ENCODE data around the gene GRID2. TPM values are rescaled to one million over a fixed set of nuclear protein-coding genes. Genes with fewer than 3 reads are reported as not detected.

GRID2 gene
- total and polyA plus RNA-seq, 2 of the 13 experiments (the other 11 are each of a cell fraction or from before 2014, with no cell fraction given): not detected

DNA sequence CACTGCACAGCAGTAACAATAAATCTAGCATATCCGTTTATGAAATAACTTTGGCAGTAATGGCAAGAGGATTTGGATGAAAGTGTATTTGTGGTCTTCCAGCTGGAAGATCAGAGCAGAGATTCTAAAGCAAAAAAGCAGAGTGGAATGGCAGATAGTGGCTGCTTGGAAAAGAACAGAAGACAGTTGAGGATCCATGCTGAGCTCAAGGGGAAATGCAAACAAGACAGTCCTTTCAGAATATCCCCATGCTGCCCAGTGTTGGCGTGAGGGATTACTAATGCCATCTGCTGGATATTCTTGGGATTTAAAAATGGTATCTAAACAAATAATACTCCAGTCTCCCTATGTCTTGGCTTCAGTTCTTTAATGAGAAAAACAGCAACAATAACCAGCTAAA, 895.7 kb downstream of the GRID2 start:
- H3K27me3 ChIP-seq (ENCODE audit: control insufficient read depth in 1 of 2, insufficient read depth in 2 of 2, low read length in 2 of 2): no peaks in the 10 kb centered on the region
- peak; percentile 41 for DNase-seq (ENCODE audit: low spot score)
- H3K27ac ChIP-seq (ENCODE audit: extremely low read length, insufficient read depth, low read length): no peak overlapping the region
- no peaks in the 10 kb centered on the region for H3K79me2 ChIP-seq (ENCODE audit: insufficient read depth, low read length)
- H3K4me2 ChIP-seq (ENCODE audit: low read depth, low read length): no peak overlapping the region
- BruUV-seq (replicated peaks): no TSS peak
- no peak overlapping the region for H3K9ac ChIP-seq (ENCODE audit: insufficient read depth, low read depth, low read length)
- 0% methylated on average over 2 of the region's 2 CpGs for whole genome bisulfite sequencing (ENCODE audit: low lambda C conversion rate)
- ChIA-PET CTCF (ENCODE audit: low intra/inter-chr PET ratio, low total read pairs) (no interaction called here), POLR2A (no interaction called here)
- H3K9me3 ChIP-seq (ENCODE audit: low read length): no peaks in the 10 kb centered on the region
- peak; percentile 90 for ATAC-seq
- H2AFZ ChIP-seq (ENCODE audit: low read length): no peak overlapping the region
- H3K4me3 ChIP-seq (replicated peaks in 1 of 3; ENCODE audit: insufficient read depth in 1 of 3, low read depth in 2 of 3, low read length in 3 of 3): no peak overlapping the region
- H3K36me3 ChIP-seq (replicated peaks in 1 of 2; ENCODE audit: control insufficient read depth in 1 of 2, insufficient read depth in 2 of 2, low read length in 2 of 2): no peaks in the 10 kb centered on the region
- FAIRE-seq: peak; percentile 26
- intact Hi-C loops (cut with micrococcal nuclease; ENCODE audit: unreplicated experiment) (no loop called here), in situ Hi-C loops (cut with HindIII; ENCODE audit: extremely low pct_ligation_motif_present, low pct_unique_long_range_greater_than_20kb) (no loop called here)
- H3K4me1 ChIP-seq (ENCODE audit: insufficient read depth, low read length): no peaks in the 10 kb centered on the region
- H4K20me1 ChIP-seq (ENCODE audit: insufficient read depth, low read length): no peaks in the 10 kb centered on the region
- TF ChIP-seq, protein P1, sequence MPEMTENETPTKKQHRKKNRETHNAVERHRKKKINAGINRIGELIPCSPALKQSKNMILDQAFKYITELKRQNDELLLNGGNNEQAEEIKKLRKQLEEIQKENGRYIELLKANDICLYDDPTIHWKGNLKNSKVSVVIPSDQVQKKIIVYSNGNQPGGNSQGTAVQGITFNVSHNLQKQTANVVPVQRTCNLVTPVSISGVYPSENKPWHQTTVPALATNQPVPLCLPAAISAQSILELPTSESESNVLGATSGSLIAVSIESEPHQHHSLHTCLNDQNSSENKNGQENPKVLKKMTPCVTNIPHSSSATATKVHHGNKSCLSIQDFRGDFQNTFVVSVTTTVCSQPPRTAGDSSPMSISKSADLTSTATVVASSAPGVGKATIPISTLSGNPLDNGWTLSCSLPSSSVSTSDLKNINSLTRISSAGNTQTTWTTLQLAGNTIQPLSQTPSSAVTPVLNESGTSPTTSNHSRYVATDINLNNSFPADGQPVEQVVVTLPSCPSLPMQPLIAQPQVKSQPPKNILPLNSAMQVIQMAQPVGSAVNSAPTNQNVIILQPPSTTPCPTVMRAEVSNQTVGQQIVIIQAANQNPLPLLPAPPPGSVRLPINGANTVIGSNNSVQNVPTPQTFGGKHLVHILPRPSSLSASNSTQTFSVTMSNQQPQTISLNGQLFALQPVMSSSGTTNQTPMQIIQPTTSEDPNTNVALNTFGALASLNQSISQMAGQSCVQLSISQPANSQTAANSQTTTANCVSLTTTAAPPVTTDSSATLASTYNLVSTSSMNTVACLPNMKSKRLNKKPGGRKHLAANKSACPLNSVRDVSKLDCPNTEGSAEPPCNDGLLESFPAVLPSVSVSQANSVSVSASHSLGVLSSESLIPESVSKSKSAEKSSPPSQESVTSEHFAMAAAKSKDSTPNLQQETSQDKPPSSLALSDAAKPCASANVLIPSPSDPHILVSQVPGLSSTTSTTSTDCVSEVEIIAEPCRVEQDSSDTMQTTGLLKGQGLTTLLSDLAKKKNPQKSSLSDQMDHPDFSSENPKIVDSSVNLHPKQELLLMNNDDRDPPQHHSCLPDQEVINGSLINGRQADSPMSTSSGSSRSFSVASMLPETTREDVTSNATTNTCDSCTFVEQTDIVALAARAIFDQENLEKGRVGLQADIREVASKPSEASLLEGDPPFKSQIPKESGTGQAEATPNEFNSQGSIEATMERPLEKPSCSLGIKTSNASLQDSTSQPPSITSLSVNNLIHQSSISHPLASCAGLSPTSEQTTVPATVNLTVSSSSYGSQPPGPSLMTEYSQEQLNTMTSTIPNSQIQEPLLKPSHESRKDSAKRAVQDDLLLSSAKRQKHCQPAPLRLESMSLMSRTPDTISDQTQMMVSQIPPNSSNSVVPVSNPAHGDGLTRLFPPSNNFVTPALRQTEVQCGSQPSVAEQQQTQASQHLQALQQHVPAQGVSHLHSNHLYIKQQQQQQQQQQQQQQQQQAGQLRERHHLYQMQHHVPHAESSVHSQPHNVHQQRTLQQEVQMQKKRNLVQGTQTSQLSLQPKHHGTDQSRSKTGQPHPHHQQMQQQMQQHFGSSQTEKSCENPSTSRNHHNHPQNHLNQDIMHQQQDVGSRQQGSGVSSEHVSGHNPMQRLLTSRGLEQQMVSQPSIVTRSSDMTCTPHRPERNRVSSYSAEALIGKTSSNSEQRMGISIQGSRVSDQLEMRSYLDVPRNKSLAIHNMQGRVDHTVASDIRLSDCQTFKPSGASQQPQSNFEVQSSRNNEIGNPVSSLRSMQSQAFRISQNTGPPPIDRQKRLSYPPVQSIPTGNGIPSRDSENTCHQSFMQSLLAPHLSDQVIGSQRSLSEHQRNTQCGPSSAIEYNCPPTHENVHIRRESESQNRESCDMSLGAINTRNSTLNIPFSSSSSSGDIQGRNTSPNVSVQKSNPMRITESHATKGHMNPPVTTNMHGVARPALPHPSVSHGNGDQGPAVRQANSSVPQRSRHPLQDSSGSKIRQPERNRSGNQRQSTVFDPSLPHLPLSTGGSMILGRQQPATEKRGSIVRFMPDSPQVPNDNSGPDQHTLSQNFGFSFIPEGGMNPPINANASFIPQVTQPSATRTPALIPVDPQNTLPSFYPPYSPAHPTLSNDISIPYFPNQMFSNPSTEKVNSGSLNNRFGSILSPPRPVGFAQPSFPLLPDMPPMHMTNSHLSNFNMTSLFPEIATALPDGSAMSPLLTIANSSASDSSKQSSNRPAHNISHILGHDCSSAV (CRISPR knock-in tag; IDR thresholded peaks at IDR 0.05; ENCODE audit: borderline replicate concordance): no peak
- TF ChIP-seq ZNF180 (CRISPR knock-in tag; IDR thresholded peaks at IDR 0.05; ENCODE audit: borderline replicate concordance, low read depth): no peak
- TF ChIP-seq, protein P2, sequence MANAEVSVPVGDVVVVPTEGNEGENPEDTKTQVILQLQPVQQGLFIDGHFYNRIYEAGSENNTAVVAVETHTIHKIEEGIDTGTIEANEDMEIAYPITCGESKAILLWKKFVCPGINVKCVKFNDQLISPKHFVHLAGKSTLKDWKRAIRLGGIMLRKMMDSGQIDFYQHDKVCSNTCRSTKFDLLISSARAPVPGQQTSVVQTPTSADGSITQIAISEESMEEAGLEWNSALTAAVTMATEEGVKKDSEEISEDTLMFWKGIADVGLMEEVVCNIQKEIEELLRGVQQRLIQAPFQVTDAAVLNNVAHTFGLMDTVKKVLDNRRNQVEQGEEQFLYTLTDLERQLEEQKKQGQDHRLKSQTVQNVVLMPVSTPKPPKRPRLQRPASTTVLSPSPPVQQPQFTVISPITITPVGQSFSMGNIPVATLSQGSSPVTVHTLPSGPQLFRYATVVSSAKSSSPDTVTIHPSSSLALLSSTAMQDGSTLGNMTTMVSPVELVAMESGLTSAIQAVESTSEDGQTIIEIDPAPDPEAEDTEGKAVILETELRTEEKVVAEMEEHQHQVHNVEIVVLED (CRISPR knock-in tag; IDR thresholded peaks at IDR 0.05; ENCODE audit: borderline replicate concordance): no peak
- no peak for TF ChIP-seq RAD51 (IDR thresholded peaks at IDR 0.05; ENCODE audit: borderline replicate concordance)
- TF ChIP-seq KAT7 (CRISPR knock-in tag; IDR thresholded peaks at IDR 0.05; ENCODE audit: borderline replicate concordance): no peak
- TF ChIP-seq ZNF343 (CRISPR knock-in tag; IDR thresholded peaks at IDR 0.05): no peak
- TF ChIP-seq ZNF839 (CRISPR knock-in tag; IDR thresholded peaks at IDR 0.05; ENCODE audit: borderline replicate concordance): no peak
- TF ChIP-seq ZNF557 (CRISPR knock-in tag; IDR thresholded peaks at IDR 0.05): no peak
- no peak for TF ChIP-seq MTA3 (CRISPR knock-in tag; IDR thresholded peaks at IDR 0.05)
- TF ChIP-seq, protein P3, sequence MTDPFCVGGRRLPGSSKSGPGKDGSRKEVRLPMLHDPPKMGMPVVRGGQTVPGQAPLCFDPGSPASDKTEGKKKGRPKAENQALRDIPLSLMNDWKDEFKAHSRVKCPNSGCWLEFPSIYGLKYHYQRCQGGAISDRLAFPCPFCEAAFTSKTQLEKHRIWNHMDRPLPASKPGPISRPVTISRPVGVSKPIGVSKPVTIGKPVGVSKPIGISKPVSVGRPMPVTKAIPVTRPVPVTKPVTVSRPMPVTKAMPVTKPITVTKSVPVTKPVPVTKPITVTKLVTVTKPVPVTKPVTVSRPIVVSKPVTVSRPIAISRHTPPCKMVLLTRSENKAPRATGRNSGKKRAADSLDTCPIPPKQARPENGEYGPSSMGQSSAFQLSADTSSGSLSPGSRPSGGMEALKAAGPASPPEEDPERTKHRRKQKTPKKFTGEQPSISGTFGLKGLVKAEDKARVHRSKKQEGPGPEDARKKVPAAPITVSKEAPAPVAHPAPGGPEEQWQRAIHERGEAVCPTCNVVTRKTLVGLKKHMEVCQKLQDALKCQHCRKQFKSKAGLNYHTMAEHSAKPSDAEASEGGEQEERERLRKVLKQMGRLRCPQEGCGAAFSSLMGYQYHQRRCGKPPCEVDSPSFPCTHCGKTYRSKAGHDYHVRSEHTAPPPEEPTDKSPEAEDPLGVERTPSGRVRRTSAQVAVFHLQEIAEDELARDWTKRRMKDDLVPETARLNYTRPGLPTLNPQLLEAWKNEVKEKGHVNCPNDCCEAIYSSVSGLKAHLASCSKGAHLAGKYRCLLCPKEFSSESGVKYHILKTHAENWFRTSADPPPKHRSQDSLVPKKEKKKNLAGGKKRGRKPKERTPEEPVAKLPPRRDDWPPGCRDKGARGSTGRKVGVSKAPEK (CRISPR knock-in tag; IDR thresholded peaks at IDR 0.05; ENCODE audit: borderline replicate concordance): no peak
- TF ChIP-seq TBP (CRISPR knock-in tag; IDR thresholded peaks at IDR 0.05): no peak
- TF ChIP-seq STAG1 (CRISPR knock-in tag; IDR thresholded peaks at IDR 0.05): peak; percentile 59
- TF ChIP-seq RORA (CRISPR knock-in tag; IDR thresholded peaks at IDR 0.05): no peak
- TF ChIP-seq SMC3 (IDR thresholded peaks at IDR 0.05; ENCODE audit: low read length): peak; percentile 62; the same call in 1 of the 2 replicates

All from HepG2 (cell line).